Skin of body (tissue), 2 donors: ENCODE measurements around the gene SUB1. TPM values are rescaled to one million over a fixed set of nuclear protein-coding genes. Genes with fewer than 3 reads are reported as not detected.
A peak's percentile ranks its signal among the peaks of the same experiment; 100 is the strongest.

Source experiments
- DNase-seq: peaks from one replicate; lab custom pipeline; 2025; lab: John Stamatoyannopoulos, UW
- total RNA-seq: library from RNA; depleted of rRNA; stranded (reverse); fragments of >200 nt; gene quantifications from one replicate; pipeline ENCODE4 v1.2.3, GENCODE V29; 2014

The SUB1 gene
- total RNA-seq, 1 donor from 2014 or later = 115 TPM

DNA sequence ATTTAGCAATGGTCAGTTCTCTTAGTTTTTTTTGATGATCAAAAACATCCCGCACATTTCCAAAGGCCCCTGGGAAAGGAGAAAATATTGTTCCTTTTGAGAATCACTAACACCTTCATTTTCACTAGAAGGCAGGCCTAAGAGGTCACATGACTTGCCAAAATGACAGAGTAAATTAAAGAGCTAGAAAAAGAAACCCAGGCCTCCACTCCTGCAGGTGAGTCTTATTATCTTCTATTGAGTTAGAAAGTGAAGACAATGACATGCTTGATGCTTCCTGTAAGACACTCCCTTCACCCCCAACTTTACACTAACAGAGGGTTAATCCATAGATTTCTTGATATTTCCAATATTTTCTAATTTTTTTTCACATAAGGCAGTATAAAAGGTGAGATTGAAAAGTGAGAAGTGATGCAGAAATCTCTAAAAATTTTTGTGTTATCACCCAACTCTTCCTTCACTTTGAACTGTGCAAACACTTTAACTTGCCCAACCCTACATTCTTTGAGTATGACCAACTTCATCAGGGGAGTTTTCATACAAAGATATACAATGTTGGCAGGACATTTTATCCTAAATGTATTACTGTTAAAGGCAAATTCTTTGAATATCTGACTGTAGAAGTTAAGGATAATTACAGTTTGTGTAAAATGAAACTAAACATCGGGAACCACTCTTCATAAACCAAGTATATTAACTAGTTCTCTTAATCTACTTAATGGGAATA is 57.1 kb downstream of the SUB1 start:
- DNase-seq = no peak

DNA sequence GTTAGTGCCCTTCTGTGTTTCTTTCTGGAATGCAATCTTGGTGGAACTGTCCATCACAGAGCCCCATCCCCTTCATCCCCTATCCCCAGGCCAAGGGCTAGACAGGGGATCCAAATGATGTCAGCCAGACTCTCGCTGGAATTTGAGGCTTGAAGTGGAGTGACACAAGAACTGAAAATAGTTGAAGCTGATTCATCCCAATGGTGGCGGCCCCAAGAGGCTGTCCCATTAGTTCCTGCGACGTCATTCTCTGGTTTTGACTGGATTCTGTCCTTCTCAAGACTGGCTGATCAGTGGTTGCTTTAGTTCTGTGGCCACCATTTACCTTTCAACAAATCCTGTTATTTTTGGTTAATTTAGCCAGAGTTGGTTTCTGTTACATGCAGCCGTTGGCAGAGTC is 59.9 kb downstream of the SUB1 start:
- no peak for DNase-seq

DNA sequence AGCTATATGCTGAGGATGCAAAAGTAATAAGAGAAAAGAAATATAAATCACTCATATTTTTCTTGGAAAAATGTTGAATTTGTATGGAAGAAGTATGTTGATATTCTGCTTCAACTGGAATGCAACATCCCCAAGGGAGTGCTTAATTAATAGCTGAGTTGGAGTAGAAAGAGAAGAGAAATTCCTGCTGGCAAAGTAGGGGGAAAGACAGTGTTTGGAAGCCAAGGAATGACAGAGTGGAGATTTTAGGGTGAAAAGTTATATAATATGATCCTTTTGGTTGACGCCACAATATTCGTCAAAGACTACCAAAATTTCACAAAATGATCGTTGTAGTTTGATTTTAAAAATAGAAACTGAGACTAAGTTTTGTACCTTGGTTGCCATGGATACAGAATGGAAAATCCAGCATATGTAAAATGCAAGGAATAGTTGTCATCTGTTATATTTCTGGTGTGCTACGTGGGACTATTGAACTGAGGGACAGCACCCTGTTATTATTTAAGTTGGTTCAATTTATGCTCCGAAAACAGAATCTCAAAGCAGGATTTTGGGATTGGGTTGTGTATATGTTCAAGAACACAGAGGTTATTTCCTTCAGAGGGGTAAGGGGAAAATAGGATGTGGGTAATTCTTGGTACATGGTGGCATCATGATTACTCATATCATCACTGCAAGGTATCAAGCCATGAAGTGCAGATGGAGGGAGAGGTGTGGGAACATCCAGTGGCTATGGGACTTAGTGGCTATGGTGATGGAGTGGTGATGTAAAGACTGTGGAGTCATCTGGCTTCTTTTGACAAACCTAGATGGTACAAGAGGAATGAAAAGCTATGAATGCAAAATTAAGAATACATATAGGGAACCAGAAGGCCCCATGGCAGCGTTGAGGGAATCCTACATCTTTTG is 61.0 kb downstream of the SUB1 start:
- peak; percentile 55 for DNase-seq

DNA sequence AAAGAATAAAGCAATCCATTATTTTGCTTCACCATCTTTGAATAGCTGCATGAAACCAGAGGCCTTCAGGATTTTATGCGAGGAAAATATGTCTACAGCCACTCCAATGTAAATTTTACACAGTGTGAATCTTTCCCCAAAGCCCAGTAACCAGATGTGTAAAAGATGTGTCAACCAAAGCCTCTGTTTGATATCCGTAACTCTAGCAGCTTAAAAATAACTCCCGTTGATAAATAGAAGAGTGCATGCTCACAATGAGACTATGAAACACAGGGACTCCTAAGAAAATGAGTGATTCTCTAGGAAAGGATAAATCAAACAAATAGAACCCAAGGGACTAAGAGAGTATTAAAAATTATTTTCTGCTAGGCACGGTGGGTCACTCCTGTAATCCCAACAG is 65.7 kb downstream of the SUB1 start:
- DNase-seq = no peak

DNA sequence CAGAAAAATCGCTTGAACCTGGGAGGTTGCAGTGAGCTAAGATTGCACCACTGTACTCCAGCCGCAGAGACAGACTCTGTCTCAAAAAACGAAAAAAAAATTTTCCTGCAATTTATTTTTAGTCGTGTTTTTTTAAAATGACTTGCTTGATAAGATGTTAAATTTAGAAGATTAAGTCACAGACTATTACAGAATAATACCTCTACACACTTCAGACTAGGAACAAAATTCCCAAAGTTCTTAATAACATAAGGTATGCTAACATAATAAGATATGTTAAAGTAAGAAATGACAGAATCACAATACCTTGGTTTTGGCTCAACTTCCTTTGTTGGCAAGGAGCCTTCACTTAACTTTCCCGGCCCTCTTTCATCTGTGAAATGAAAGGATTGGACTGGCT is 66.3 kb downstream of the SUB1 start:
- no peak for DNase-seq

Other genes with a start within 250 kb of the SUB1 start
- 66.1 TPM for gene ZFR, start 140.8 kb upstream of the SUB1 start, total RNA-seq
- gene NPR3, start 125.8 kb downstream of the SUB1 start, total RNA-seq = 33.7 TPM